ENCODE results near the gene RET. TPM values are rescaled to one million over a fixed set of nuclear protein-coding genes. Genes with fewer than 3 reads are reported as not detected.

RET gene
- total and polyA plus RNA-seq, 2 of the 8 experiments (the other 6 are each of a cell fraction or from before 2014, with no cell fraction given) = 6.7 to 8.4 TPM

DNA sequence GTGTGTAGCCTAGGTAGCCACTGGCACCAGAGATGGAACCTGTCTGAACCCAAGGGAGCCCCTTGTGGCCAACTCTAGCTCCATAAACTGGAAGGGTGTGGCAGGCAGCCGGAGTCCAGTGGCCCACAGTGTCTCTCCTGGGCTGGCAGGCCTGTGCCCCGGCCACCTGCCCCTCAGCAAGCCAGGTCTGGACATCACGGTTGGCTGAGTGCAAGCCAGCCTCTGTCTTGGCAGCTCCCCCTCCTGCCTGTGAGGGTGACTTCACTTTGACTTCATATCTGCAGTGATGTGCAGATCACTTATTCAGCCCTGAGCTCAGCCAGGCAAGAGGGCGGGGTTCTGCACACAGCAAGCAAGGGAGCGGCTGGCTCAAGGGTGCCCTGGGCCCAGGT, 1.3 kb upstream of the RET start:
- Histone ChIP-seq H3K27ac (ENCODE audit: low read depth, low read length) (no peak overlapping the region), H3K9ac (replicated peaks in 1 of 4; ENCODE audit: extremely low read depth in 1 of 4, low read depth in 3 of 4, low read length in 3 of 4) (no peak overlapping the region), H3K36me3 (ENCODE audit: control insufficient read depth in 2 of 4, insufficient read depth in 4 of 4, low read length in 3 of 4) (no peaks in the 10 kb centered on the region), H3K56ac (replicated peaks; ENCODE audit: insufficient read length, low read depth, low read length) (no peak overlapping the region), H3K4me2 (ENCODE audit: insufficient read depth in 1 of 2, low read depth in 2 of 2, low read length in 2 of 2) (no peak overlapping the region; a peak in 1 of 4 replicates), H2BK12ac (ENCODE audit: low read depth, low read length) (no peak overlapping the region), H3K23ac (ENCODE audit: insufficient read length) (no peak overlapping the region), H3K9me3 (ENCODE audit: insufficient read depth in 2 of 2, low read depth in 1 of 2, low read length in 1 of 2) (no peaks in the 10 kb centered on the region), H2BK15ac (ENCODE audit: low read length) (no peak overlapping the region), H3K79me2 (ENCODE audit: control insufficient read depth in 1 of 2, insufficient read depth in 2 of 2, low read length in 2 of 2) (no peaks in the 10 kb centered on the region), H2BK20ac (ENCODE audit: low read length) (no peak overlapping the region), H4K20me1 (replicated peaks in 1 of 2; ENCODE audit: control insufficient read depth in 1 of 2, insufficient read depth in 2 of 2, low read length in 2 of 2) (peaks cover 7 to 10% of the 10 kb centered on the region in 2 experiments), H4K91ac (replicated peaks; ENCODE audit: insufficient read length, low read length) (no peak overlapping the region), H3K27me3 (replicated peaks in 1 of 4; ENCODE audit: control insufficient read depth in 3 of 4, extremely low read depth in 1 of 4, insufficient read depth in 3 of 4, low read length in 3 of 4) (peaks cover 12 to 37% (median 30%) of the 10 kb centered on the region in 4 experiments), H3K14ac (ENCODE audit: insufficient read length) (no peak overlapping the region), H2BK5ac (ENCODE audit: low read depth, low read length) (no peak overlapping the region), H4K8ac (ENCODE audit: extremely low read depth, insufficient read depth, low read length) (no peak overlapping the region; the same call in 1 of the 2 replicates), H3K79me1 (ENCODE audit: low read depth, low read length) (no peaks in the 10 kb centered on the region; the same call in 1 of the 2 replicates), H3K4me1 (replicated peaks in 1 of 4; ENCODE audit: control insufficient read depth in 3 of 4, insufficient read depth in 4 of 4, low read length in 3 of 4) (peaks cover 0 to 10% (median 3%) of the 10 kb centered on the region in 4 experiments; a peak in 3 of 7 replicates), H3K4me3 (ENCODE audit: extremely low read depth in 1 of 4, insufficient read depth in 2 of 4, low read depth in 3 of 4, low read length in 4 of 4) (no peak overlapping the region), H2BK120ac (replicated peaks; ENCODE audit: low read depth, low read length) (no peak overlapping the region), H3K4ac (replicated peaks; ENCODE audit: insufficient read length, low read depth, low read length) (no peak overlapping the region), H2AK5ac (ENCODE audit: low read depth, low read length) (no peak overlapping the region), H3K18ac (ENCODE audit: extremely low read depth, low read length) (no peak overlapping the region), H2AFZ (ENCODE audit: low read length) (no peak overlapping the region), H3K23me2 (ENCODE audit: low read depth, low read length) (peaks cover 11% of the 10 kb centered on the region; the same call in 1 of the 2 replicates), H4K5ac (ENCODE audit: insufficient read length, low read depth, low read length) (no peak overlapping the region)
- FAIRE-seq = no peak
- TF ChIP-seq RAD21 (IDR thresholded peaks at IDR 0.05 in 1 of 2, conservative IDR thresholded peaks at IDR 0.05 in 1 of 2; ENCODE audit: low read depth in 2 of 2, low read length in 2 of 2) (peak; percentile 33 to 54; a peak in 3 of 4 replicates), SUZ12 (IDR thresholded peaks at IDR 0.05; ENCODE audit: low read length) (no peak), CTCF (IDR thresholded peaks at IDR 0.05; ENCODE audit: control extremely low read depth in 1 of 3, insufficient read depth in 1 of 3, low read depth in 1 of 3, low read length in 3 of 3) (peak; percentile 36 to 51 (median 41); a peak in 3 of 4 replicates), YY1 (IDR thresholded peaks at IDR 0.05; ENCODE audit: low read depth, low read length) (no peak)
- ChIA-PET CTCF (ENCODE audit: partially characterized antibody) (interaction anchor here (0.5 to 8.5 kb wide), 18 partner anchors 9 to 680 kb away, joined by 3 to 100 read pairs (median 4); no protein-coding TSS in a partner anchor), POLR2A (ENCODE audit: partially characterized antibody) (interaction anchor here (0.8 to 1.5 kb wide), 3 partner anchors 11 to 256 kb away, joined by 3 read pairs; no protein-coding TSS in a partner anchor)
- WGBS, 2 experiments (ENCODE audit: extremely low coverage in 1 of 2, insufficient coverage in 1 of 2, insufficient read length in 1 of 2, insufficient replicate concordance in 2 of 2, low coverage in 1 of 2, low lambda C conversion rate in 2 of 2, missing lambda C conversion rate in 1 of 2) = 84% methylated on average over 5 of the region's 5 CpGs; no CpG with 5 or more reads in 1 of the 2 experiments
- DNase-seq (ENCODE audit: low read depth in 1 of 2, low spot score in 2 of 2) = no peak

Data from H1 (cell line).